HCEC 1CT (cell line): ENCODE measurements around the gene FCHSD1.
"Not testable (repeated sequence)": the region's sequence is repeated elsewhere in the genome, so short reads cannot be mapped to it uniquely, and the experiment has no call there.

ENCODE experiments used
- DNase-seq: peaks from one replicate; pipeline ENCODE4 v3.0.0-alpha.2; 2017

FCHSD1 gene

DNA sequence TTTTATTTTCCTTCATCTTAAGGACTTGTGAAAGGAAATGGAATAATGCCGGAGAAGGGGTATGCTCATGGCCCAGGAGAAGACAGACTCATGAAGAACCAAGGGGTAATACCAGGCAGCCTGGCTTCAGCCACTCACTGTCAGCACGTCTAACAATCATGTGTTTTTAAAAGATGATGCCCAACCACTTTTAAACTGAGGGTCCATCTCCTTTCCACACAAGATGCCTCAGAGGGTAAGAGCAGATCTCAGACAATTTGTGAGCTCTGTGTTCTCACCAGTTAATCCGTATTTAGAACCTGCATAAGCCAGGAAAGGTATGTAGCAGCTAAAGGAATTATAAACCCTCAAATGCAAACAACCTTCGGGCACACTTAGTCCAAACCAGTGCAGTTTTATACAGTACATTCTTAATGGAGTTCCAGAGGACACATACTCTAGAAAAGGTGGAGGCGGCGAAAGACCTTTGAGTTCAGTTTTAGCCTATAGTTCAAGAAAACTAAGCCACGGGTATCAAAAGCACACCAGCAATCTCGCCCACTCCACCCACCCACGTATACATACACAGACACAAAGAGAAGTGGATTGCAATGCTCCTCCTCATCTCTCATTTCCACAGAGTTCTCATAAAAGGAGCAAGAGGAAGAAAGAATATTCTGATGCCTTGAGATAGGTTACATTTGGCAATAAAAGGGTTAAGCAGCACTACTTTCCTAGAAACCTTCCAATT is 35.1 kb downstream of the FCHSD1 start:
- DNase-seq, result no peak

DNA sequence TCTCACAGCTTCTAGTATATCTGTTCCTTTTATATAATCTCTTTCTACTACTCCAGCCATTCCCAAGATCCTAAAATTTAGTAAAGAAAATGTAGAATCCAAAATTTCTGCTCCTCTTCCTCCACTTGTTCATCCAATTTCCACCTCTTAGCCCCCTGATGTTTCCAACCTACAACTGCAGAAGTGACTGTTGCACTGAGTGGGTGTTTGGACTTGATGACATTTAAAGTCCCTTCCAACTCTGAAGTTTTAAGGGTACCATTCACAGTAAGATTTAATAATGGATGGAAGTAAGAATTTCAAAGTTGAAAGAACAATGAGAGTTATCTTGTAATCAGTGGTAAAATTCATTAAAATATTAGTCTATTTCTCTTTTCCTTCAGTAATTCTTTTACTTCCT is 37.9 kb downstream of the FCHSD1 start:
- no peak for DNase-seq

- no peak for DNase-seq
These were observed 39.9 kb downstream of the FCHSD1 start for GRCh38 chr5:141611289-141611688.

- not testable (repeated sequence) for DNase-seq
These were observed 41.3 kb downstream of the FCHSD1 start for GRCh38 chr5:141609921-141610320.

DNA sequence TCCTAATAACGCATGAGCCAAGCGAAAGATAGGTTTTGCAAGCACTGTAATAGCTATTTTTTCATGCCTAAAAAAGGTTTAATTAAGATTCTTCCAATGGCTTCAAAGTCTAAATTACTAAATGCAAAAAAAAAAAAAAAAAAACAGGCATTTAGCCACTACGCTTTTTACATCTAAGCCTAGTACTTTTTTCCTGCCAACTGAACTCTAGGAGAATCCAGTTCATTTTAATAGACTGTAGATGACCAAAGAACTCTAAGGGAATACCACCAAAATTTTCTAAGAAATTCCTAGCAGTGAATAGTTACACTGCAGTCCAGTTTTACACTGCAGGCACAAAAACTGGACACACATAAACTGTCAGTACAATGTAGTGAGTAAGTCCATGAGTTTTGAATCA is 42.2 kb downstream of the FCHSD1 start:
- no peak for DNase-seq

- no peak for DNase-seq
These were observed 42.7 kb downstream of the FCHSD1 start for GRCh38 chr5:141608557-141608956.

- DNase-seq, result no peak
These were observed 43.2 kb downstream of the FCHSD1 start for GRCh38 chr5:141608046-141608445.

GRCh38 chr5:141605523-141606277 is 45.5 kb downstream of the FCHSD1 start:
- DNase-seq, result no peak

GRCh38 chr5:141603923-141604717 is 47.1 kb downstream of the FCHSD1 start:
- DNase-seq, result peak; percentile 94

- no peak for DNase-seq
These were observed 48.6 kb downstream of the FCHSD1 start for GRCh38 chr5:141602606-141603005.

DNA sequence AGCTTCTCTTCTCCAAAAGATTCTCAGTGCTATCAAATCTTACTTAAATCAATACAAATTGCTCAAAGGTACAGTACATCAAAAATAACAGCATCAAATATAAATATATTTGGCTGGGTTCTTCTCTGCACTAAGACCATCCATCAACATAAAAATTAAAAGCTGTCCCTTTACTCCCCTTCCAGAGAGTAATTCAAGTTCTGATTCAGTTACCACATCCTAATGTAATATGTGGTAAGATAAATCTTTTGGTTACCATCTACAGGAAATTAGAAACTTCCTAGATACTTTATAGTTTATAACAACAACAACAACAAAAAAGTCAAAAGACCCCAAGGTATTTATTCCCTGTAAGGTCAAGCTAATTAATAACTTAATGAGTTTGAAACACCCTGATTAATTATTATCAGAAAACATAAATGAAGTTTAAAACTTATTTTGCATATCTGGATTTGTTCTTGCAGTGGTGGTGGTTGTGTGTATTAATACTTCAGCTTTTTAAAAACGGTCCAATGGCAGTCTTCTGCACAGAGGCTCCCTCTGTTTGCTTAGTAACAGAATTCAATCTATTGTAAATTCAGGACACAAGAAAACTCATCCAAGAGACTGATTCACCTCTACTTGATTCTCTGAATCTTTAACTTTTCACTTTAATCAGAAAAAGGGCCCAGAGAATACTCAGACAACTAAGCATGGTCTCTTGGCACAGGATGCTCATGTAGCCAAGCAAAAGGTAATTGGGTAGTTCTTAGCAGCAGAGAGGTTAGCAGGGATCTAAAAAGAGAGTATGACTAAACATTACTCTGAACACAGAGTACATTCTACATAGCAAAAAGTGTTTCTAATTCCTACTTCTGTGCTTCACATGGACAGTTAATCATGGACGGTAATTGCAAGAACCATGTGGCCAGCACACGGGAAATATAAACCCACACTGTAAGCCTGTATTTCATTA is 52.5 kb downstream of the FCHSD1 start:
- DNase-seq, result peak; percentile 45

- no peak for DNase-seq
These were observed 53.4 kb downstream of the FCHSD1 start for GRCh38 chr5:141597814-141598213.

GRCh38 chr5:141597394-141597793 is 53.8 kb downstream of the FCHSD1 start:
- no peak for DNase-seq

DNA sequence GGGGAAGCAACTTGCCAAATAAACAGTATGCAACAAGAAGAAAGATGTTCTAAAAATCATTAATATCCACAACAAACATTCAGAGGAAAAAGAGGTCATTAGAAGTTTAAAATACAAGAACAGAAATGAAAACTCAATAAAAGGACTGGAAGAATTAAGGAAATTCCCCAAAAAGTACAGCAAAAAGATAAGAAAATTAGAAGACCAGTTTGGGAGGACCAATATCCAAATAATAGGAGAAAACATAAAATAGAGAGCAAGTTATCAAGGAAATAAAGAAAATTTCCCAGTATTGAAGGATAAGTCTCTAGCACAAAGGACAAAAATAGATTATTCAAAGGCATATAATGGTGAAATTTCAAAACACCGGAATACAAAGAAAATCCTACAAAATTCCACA is 54.4 kb downstream of the FCHSD1 start:
- no peak for DNase-seq

DNA sequence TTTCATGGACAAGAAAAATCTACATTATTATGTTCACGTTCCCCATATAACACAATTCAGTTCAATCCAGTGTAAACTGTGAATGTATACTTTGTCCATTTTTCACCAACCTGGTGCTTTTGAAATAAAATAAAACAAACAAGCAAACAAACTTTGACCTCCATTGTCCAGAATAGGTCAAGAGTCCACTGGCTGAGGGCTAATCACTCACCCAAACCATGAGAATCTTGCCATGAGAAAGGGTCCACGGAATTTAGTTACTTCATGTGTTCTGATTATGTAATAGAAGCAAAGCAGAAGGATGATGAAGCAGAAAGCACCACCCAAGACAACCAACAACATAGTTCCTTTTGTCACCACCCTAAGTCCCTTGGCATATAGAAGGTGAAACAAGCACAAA is 61.1 kb downstream of the FCHSD1 start:
- no peak for DNase-seq
